ENCODE data around the gene KLF5. TPM values are rescaled to one million over a fixed set of nuclear protein-coding genes. Genes with fewer than 3 reads are reported as not detected.

The KLF5 gene
- total RNA-seq, 4 donors from 2014 or later, result 26.4 to 109 (median 85.4) TPM

- DNase-seq (ENCODE audit: low spot score in 2 of 2), result no peak
- H3K27me3 ChIP-seq, result no peaks in the 10 kb centered on the region
- H3K4me1 ChIP-seq, result no peaks in the 10 kb centered on the region
- H3K27ac ChIP-seq, result peak overlapping the region in 1 of 4 donors; percentile 34
- H3K4me3 ChIP-seq, result no peak overlapping the region
- 76 to 78% methylated on average over 1 of the region's 1 CpG for WGBS, 2 donors
- H3K9me3 ChIP-seq, result no peaks in the 10 kb centered on the region
- no peak for TF ChIP-seq EP300 (IDR thresholded peaks at IDR 0.05)
- no peak for TF ChIP-seq POLR2A (IDR thresholded peaks at IDR 0.05)
- TF ChIP-seq, protein P1, sequence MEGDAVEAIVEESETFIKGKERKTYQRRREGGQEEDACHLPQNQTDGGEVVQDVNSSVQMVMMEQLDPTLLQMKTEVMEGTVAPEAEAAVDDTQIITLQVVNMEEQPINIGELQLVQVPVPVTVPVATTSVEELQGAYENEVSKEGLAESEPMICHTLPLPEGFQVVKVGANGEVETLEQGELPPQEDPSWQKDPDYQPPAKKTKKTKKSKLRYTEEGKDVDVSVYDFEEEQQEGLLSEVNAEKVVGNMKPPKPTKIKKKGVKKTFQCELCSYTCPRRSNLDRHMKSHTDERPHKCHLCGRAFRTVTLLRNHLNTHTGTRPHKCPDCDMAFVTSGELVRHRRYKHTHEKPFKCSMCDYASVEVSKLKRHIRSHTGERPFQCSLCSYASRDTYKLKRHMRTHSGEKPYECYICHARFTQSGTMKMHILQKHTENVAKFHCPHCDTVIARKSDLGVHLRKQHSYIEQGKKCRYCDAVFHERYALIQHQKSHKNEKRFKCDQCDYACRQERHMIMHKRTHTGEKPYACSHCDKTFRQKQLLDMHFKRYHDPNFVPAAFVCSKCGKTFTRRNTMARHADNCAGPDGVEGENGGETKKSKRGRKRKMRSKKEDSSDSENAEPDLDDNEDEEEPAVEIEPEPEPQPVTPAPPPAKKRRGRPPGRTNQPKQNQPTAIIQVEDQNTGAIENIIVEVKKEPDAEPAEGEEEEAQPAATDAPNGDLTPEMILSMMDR (IDR thresholded peaks at IDR 0.05), result no peak
- peaks cover 0 to 3% (median 0%) of the 10 kb centered on the region in 3 donors for H3K36me3 ChIP-seq
Measured at GRCh38 chr13:73069206-73069805, 10.5 kb downstream of the KLF5 start.

GRCh38 chr13:73070451-73071098 is 11.8 kb downstream of the KLF5 start:
- WGBS, 2 donors, result 75 to 78% methylated on average over 5 of the region's 5 CpGs
- no peak for TF ChIP-seq EP300 (IDR thresholded peaks at IDR 0.05)
- TF ChIP-seq POLR2A (IDR thresholded peaks at IDR 0.05), result no peak
- TF ChIP-seq, protein P1 (IDR thresholded peaks at IDR 0.05), result no peak
- no peaks in the 10 kb centered on the region for H3K27me3 ChIP-seq
- no peak for DNase-seq (ENCODE audit: low spot score in 2 of 2)
- H3K27ac ChIP-seq, result peak overlapping the region in 2 of 4 donors; percentile 0 to 34
- H3K4me3 ChIP-seq, result no peak overlapping the region
- H3K36me3 ChIP-seq, result peaks cover 0 to 2% (median 0%) of the 10 kb centered on the region in 3 donors
- H3K4me1 ChIP-seq, result no peaks in the 10 kb centered on the region
- no peaks in the 10 kb centered on the region for H3K9me3 ChIP-seq

GRCh38 chr13:73072239-73072900 is 13.6 kb downstream of the KLF5 start:
- Histone ChIP-seq H3K36me3 (peaks cover 0 to 18% (median 0%) of the 10 kb centered on the region in 3 donors), H3K4me1 (no peaks in the 10 kb centered on the region), H3K9me3 (no peaks in the 10 kb centered on the region), H3K27ac (peak overlapping the region in 3 of 4 donors; percentile 1 to 63 (median 48)), H3K4me3 (peak overlapping the region in 1 of 4 donors; percentile 13), H3K27me3 (no peaks in the 10 kb centered on the region)
- TF ChIP-seq POLR2A (IDR thresholded peaks at IDR 0.05) (no peak), EP300 (IDR thresholded peaks at IDR 0.05) (no peak)
- TF ChIP-seq, protein P1 (IDR thresholded peaks at IDR 0.05), result no peak
- DNase-seq (ENCODE audit: low spot score in 2 of 2), result no peak
- 64 to 78% methylated on average over 10 of the region's 10 CpGs for WGBS, 2 donors

DNA sequence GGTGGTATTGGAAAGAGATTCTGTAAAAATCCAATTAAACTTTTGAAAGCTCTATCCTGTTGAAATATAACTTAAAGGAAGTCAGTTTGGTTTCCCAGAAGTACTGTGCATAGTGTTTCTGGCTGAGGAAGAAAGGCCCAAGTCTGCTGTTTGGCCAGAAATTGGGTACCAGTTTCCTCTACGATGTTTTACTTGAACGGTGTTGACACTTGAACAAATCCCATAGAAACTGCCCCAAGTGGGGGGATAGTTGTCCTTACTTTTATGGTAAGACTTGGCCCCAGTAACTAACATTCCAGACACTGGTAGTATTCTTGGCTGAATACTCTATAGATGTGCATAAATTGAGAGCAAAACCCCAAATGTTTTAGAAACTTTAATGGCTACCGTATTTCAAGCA is 14.2 kb downstream of the KLF5 start:
- Histone ChIP-seq H3K36me3 (peaks cover 0 to 22% (median 0%) of the 10 kb centered on the region in 3 donors), H3K27ac (peak overlapping the region in 3 of 4 donors; percentile 1 to 63 (median 48)), H3K9me3 (no peaks in the 10 kb centered on the region), H3K27me3 (no peaks in the 10 kb centered on the region), H3K4me3 (no peak overlapping the region), H3K4me1 (no peaks in the 10 kb centered on the region)
- DNase-seq (ENCODE audit: low spot score in 2 of 2), result no peak
- TF ChIP-seq, protein P1 (IDR thresholded peaks at IDR 0.05), result no peak
- TF ChIP-seq EP300 (IDR thresholded peaks at IDR 0.05), result no peak
- TF ChIP-seq POLR2A (IDR thresholded peaks at IDR 0.05), result no peak
- WGBS, 2 donors, result 35 to 39% methylated on average over 3 of the region's 3 CpGs

DNA sequence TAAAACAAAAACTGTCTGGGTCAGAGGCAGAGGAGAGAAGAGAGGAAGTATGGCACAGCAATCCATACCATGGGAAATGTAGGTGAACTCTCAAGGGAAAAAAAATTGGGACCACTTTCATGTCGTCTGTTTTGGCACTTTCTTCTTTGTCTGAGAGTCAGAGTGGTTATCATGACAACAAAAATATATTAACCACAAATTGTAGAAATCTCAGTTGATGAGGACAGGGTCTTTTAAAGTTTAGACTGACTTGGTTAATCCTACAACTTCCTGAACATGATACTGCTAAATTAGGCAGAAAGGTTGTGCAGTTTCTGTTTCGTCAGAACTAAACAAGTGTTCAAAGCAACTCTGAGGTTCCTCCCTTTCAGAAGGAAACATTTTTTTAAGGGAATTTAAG is 15.2 kb downstream of the KLF5 start:
- H3K4me1 ChIP-seq, result no peaks in the 10 kb centered on the region
- 58 to 61% methylated on average over 2 of the region's 2 CpGs for WGBS, 2 donors
- H3K27me3 ChIP-seq, result no peaks in the 10 kb centered on the region
- TF ChIP-seq EP300 (IDR thresholded peaks at IDR 0.05), result no peak
- no peak for TF ChIP-seq POLR2A (IDR thresholded peaks at IDR 0.05)
- TF ChIP-seq, protein P1 (IDR thresholded peaks at IDR 0.05), result no peak
- peak overlapping the region in 2 of 4 donors; percentile 42 to 63 for H3K27ac ChIP-seq
- peaks cover 0 to 22% (median 0%) of the 10 kb centered on the region in 3 donors for H3K36me3 ChIP-seq
- no peak overlapping the region for H3K4me3 ChIP-seq
- H3K9me3 ChIP-seq, result no peaks in the 10 kb centered on the region
- DNase-seq (ENCODE audit: low spot score in 2 of 2), result no peak

All from tibial nerve (tissue), 4 donors.